A549 (cell line): Measurements from ENCODE around the gene CPT1A.
"Not testable (repeated sequence)": the region's sequence is repeated elsewhere in the genome, so short reads cannot be mapped to it uniquely, and the experiment has no call there.

Experiments
- BHLHE40 ChIP-seq: IDR thresholded peaks from 2 replicates; pipeline ENCODE4 v1.6.1; 2012; ENCODE audit warnings: low read depth, low read length, inconsistent platforms
- EP300 ChIP-seq, 2 experiments: fragments of >200 bp; sonication (Bioruptor Twin); formaldehyde crosslinking; IDR thresholded peaks; 2 replicates in 1 of 2; 3 replicates in 1 of 2; pipeline ENCODE4 v1.6.1; 2016 to 2017
- ESRRA ChIP-seq: fragments of 150-350 bp; IDR thresholded peaks from 2 replicates; pipeline ENCODE4 v1.6.1; 2014; ENCODE audit warnings: mild to moderate bottlenecking, low read length, borderline replicate concordance
- POLR2A ChIP-seq: IDR thresholded peaks from 2 replicates; pipeline ENCODE4 v1.6.1; 2012; ENCODE audit warnings: mild to moderate bottlenecking, low read length
- RAD21 ChIP-seq, 2 experiments: fragments of >200 bp in 1 of 2; sonication (Bioruptor Twin) in 1 of 2; formaldehyde crosslinking in 1 of 2; IDR thresholded peaks in 1 of 2; conservative IDR thresholded peaks in 1 of 2; 2 replicates in 1 of 2; 3 replicates in 1 of 2; pipeline ENCODE4 v1.6.1; 2012 to 2018; ENCODE audit warnings: inconsistent platforms in 1 of 2
- RFX5 ChIP-seq: fragments of 450-650 bp; IDR thresholded peaks from 2 replicates; pipeline ENCODE4 v1.7.1; 2014; ENCODE audit warnings: antibody characterized with exemption, mild to moderate bottlenecking, moderate library complexity
- ZFP36 ChIP-seq: fragments of 450-650 bp; IDR thresholded peaks from 2 replicates; pipeline ENCODE4 v1.6.1; 2014; ENCODE audit warnings: borderline replicate concordance; ENCODE audit not compliant: partially characterized antibody
- TF ChIP-seq, protein P1 (sequence below): fragments of >200 bp; sonication (Bioruptor Twin); formaldehyde crosslinking; IDR thresholded peaks from 3 replicates; pipeline ENCODE4 v1.5.1; 2016
- TF ChIP-seq, protein P2 (sequence below): IDR thresholded peaks from 2 replicates; pipeline ENCODE4 v1.6.1; 2012

DNA sequence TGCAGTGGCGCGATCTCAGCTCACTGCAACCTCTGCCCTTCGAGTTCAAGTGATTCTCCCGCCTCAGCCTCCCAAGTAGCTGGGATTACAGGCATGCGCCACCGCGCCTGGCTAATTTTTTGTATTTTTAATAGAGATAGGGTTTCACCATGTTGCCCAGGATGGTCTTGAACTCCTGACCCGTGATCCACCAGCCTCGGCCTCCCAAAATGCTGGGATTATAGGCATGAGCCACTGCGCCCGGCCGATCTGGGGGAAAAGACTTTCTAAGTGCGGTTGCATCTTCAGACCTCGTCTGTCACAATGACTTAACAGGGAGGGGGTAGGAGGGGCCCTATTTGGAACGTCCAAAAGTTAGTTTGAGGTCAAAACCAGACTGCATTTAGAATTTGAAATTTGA is 43.1 kb upstream of the CPT1A start:
- TF ChIP-seq ESRRA; ZFP36; POLR2A; RAD21 (conservative IDR thresholded peaks at IDR 0.05 in 1 of 2, IDR thresholded peaks at IDR 0.05 in 1 of 2); RFX5; BHLHE40; EP300 (IDR thresholded peaks at IDR 0.05): not testable (repeated sequence)
- TF ChIP-seq, protein P1, sequence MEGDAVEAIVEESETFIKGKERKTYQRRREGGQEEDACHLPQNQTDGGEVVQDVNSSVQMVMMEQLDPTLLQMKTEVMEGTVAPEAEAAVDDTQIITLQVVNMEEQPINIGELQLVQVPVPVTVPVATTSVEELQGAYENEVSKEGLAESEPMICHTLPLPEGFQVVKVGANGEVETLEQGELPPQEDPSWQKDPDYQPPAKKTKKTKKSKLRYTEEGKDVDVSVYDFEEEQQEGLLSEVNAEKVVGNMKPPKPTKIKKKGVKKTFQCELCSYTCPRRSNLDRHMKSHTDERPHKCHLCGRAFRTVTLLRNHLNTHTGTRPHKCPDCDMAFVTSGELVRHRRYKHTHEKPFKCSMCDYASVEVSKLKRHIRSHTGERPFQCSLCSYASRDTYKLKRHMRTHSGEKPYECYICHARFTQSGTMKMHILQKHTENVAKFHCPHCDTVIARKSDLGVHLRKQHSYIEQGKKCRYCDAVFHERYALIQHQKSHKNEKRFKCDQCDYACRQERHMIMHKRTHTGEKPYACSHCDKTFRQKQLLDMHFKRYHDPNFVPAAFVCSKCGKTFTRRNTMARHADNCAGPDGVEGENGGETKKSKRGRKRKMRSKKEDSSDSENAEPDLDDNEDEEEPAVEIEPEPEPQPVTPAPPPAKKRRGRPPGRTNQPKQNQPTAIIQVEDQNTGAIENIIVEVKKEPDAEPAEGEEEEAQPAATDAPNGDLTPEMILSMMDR: not testable (repeated sequence)
- TF ChIP-seq, protein P2, sequence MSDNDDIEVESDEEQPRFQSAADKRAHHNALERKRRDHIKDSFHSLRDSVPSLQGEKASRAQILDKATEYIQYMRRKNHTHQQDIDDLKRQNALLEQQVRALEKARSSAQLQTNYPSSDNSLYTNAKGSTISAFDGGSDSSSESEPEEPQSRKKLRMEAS: not testable (repeated sequence)
